ENCODE measurements around the gene CKAP5. TPM values are rescaled to one million over a fixed set of nuclear protein-coding genes. Genes with fewer than 3 reads are reported as not detected.

CKAP5 gene
- total and polyA plus RNA-seq, 2 donors = 11.2 to 46.9 TPM

GRCh38 chr11:46766656-46767055, 79.4 kb downstream of the CKAP5 start:
- Histone ChIP-seq H3K9me3 (ENCODE audit: control insufficient read depth in 2 of 2, insufficient read depth in 1 of 2, low read length in 1 of 2) (no peaks in the 10 kb centered on the region), H3K36me3 (ENCODE audit: control insufficient read depth in 2 of 2, insufficient read depth in 2 of 2, low read length in 1 of 2) (peaks cover 45 to 83% of the 10 kb centered on the region in 2 donors), H3K4me3 (ENCODE audit: low read length in 2 of 2) (no peak overlapping the region), H3K4me1 (ENCODE audit: control insufficient read depth in 2 of 2, insufficient read depth in 2 of 2, low read length in 2 of 2) (no peaks in the 10 kb centered on the region), H3K27me3 (ENCODE audit: control insufficient read depth in 2 of 2, insufficient read depth in 1 of 2, low read length in 1 of 2) (no peaks in the 10 kb centered on the region), H3K27ac (ENCODE audit: low read depth in 1 of 2, low read length in 1 of 2) (no peak overlapping the region)
- no peak for DNase-seq (ENCODE audit: low read depth in 6 of 9, low spot score in 9 of 9)
- over 99% methylated on average over 2 of the region's 2 CpGs for WGBS

DNA sequence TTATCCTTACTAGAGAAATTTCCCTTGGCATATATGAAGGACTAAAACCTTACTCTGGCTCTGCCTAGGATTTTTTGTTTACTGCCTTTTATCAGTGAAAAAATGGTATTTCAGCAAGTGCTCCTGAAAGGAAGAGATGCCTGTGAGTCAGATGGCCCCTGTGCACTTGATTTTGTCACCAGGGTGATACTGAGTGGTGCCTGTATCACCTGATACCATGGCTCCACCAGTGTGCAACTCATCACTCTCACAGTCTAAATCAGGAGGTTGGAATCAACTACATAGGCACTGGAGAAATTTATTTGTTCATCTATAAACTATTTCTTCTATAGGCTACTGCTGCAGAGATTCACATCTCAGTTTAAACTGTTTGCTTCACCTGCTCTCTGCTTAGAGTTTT, 83.8 kb downstream of the CKAP5 start:
- H3K4me1 ChIP-seq (ENCODE audit: control insufficient read depth in 2 of 2, insufficient read depth in 2 of 2, low read length in 2 of 2) = no peaks in the 10 kb centered on the region
- H3K27ac ChIP-seq (ENCODE audit: low read depth in 1 of 2, low read length in 1 of 2) = no peak overlapping the region
- H3K9me3 ChIP-seq (ENCODE audit: control insufficient read depth in 2 of 2, insufficient read depth in 1 of 2, low read length in 1 of 2) = no peaks in the 10 kb centered on the region
- H3K27me3 ChIP-seq (ENCODE audit: control insufficient read depth in 2 of 2, insufficient read depth in 1 of 2, low read length in 1 of 2) = no peaks in the 10 kb centered on the region
- H3K36me3 ChIP-seq (ENCODE audit: control insufficient read depth in 2 of 2, insufficient read depth in 2 of 2, low read length in 1 of 2) = peaks cover 61 to 84% of the 10 kb centered on the region in 2 donors
- DNase-seq (ENCODE audit: low read depth in 6 of 9, low spot score in 9 of 9) = no peak
- no peak overlapping the region for H3K4me3 ChIP-seq (ENCODE audit: low read length in 2 of 2)

- peaks cover 60 to 84% of the 10 kb centered on the region in 2 donors for H3K36me3 ChIP-seq (ENCODE audit: control insufficient read depth in 2 of 2, insufficient read depth in 2 of 2, low read length in 1 of 2)
- 95% methylated on average over 4 of the region's 4 CpGs for WGBS
- H3K4me3 ChIP-seq (ENCODE audit: low read length in 2 of 2) = no peak overlapping the region
These were observed 84.3 kb downstream of the CKAP5 start for GRCh38 chr11:46761807-46762206.

DNA sequence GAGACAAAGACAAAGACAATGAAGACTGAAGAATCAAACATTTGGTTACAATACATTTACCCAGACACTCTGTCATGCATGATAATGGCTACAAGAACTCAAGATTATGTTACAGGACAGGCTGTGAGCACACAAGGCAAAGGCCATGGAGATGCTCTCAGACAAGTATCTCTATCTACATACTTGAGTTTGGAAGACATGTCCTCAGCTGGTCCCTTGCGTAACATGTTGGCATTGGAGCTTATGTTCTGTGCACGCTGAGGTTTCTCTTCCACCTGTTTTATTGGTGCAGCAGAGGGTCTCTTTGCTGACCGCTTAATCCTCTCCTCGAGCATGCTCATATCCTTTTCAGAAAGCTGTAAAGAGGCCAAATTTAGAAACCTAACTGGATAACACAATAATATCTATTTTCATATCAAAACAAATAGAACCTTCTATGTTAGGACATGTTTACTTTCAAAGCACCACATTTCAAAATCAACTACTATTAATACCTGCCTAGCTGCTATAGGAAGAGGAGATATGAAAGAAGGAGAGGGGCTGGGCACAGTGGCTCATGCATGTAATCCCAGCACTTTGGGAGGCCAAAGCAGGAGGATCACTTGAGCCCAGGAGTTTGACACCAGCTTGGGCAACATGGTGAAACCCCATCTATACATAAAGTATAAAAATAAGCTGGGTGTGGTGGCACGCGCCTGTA, 85.5 kb downstream of the CKAP5 start:
- H3K4me1 ChIP-seq (ENCODE audit: control insufficient read depth in 2 of 2, insufficient read depth in 2 of 2, low read length in 2 of 2) = no peaks in the 10 kb centered on the region

More at GRCh38 chr11:46761807-46762206, 84.3 kb downstream of the CKAP5 start:
- Histone ChIP-seq H3K27me3 (ENCODE audit: control insufficient read depth in 2 of 2, insufficient read depth in 1 of 2, low read length in 1 of 2) (no peaks in the 10 kb centered on the region), H3K9me3 (ENCODE audit: control insufficient read depth in 2 of 2, insufficient read depth in 1 of 2, low read length in 1 of 2) (no peaks in the 10 kb centered on the region), H3K27ac (ENCODE audit: low read depth in 1 of 2, low read length in 1 of 2) (no peak overlapping the region), H3K4me1 (ENCODE audit: control insufficient read depth in 2 of 2, insufficient read depth in 2 of 2, low read length in 2 of 2) (no peaks in the 10 kb centered on the region)
- DNase-seq (ENCODE audit: low read depth in 6 of 9, low spot score in 9 of 9) = no peak

DNA sequence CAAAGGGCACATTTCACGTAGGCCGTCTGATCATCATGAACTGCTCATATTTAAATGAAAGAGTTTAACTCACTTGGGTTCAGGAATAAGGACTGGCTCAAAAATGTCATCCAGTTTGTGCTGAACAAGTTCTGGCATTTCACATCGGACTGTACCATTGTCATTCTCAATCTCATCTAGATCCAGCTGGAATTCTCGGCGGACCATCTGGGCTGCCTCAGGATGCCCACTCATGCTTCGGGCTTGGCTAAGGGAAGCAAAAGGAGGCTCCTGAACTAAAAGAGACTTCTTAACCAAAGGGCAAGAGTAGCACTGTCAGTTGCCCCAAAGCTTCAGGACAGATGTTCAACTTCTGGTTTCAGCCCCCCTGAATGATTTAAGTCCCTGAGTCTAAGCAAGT, 86.9 kb downstream of the CKAP5 start:
- H3K27ac ChIP-seq (ENCODE audit: low read depth in 1 of 2, low read length in 1 of 2) = no peak overlapping the region
- DNase-seq (ENCODE audit: low read depth in 6 of 9, low spot score in 9 of 9) = no peak
- WGBS = 97% methylated on average over 6 of the region's 6 CpGs
- no peaks in the 10 kb centered on the region for H3K27me3 ChIP-seq (ENCODE audit: control insufficient read depth in 2 of 2, insufficient read depth in 1 of 2, low read length in 1 of 2)
- no peak overlapping the region for H3K4me3 ChIP-seq (ENCODE audit: low read length in 2 of 2)
- no peaks in the 10 kb centered on the region for H3K4me1 ChIP-seq (ENCODE audit: control insufficient read depth in 2 of 2, insufficient read depth in 2 of 2, low read length in 2 of 2)
- H3K9me3 ChIP-seq (ENCODE audit: control insufficient read depth in 2 of 2, insufficient read depth in 1 of 2, low read length in 1 of 2) = no peaks in the 10 kb centered on the region
- H3K36me3 ChIP-seq (ENCODE audit: control insufficient read depth in 2 of 2, insufficient read depth in 2 of 2, low read length in 1 of 2) = peaks cover 70 to 90% of the 10 kb centered on the region in 2 donors

More for the DNA sequence above, 85.5 kb downstream of the CKAP5 start:
- no peaks in the 10 kb centered on the region for H3K9me3 ChIP-seq (ENCODE audit: control insufficient read depth in 2 of 2, insufficient read depth in 1 of 2, low read length in 1 of 2)
- H3K4me3 ChIP-seq (ENCODE audit: low read length in 2 of 2) = no peak overlapping the region
- WGBS = 97% methylated on average over 6 of the region's 6 CpGs
- no peak for DNase-seq (ENCODE audit: low read depth in 6 of 9, low spot score in 9 of 9)
- peaks cover 61 to 84% of the 10 kb centered on the region in 2 donors for H3K36me3 ChIP-seq (ENCODE audit: control insufficient read depth in 2 of 2, insufficient read depth in 2 of 2, low read length in 1 of 2)
- no peaks in the 10 kb centered on the region for H3K27me3 ChIP-seq (ENCODE audit: control insufficient read depth in 2 of 2, insufficient read depth in 1 of 2, low read length in 1 of 2)
- H3K27ac ChIP-seq (ENCODE audit: low read depth in 1 of 2, low read length in 1 of 2) = no peak overlapping the region

- Histone ChIP-seq H3K27me3 (ENCODE audit: control insufficient read depth in 2 of 2, insufficient read depth in 1 of 2, low read length in 1 of 2) (no peaks in the 10 kb centered on the region), H3K4me1 (ENCODE audit: control insufficient read depth in 2 of 2, insufficient read depth in 2 of 2, low read length in 2 of 2) (no peaks in the 10 kb centered on the region), H3K27ac (ENCODE audit: low read depth in 1 of 2, low read length in 1 of 2) (no peak overlapping the region), H3K36me3 (ENCODE audit: control insufficient read depth in 2 of 2, insufficient read depth in 2 of 2, low read length in 1 of 2) (peaks cover 61 to 82% of the 10 kb centered on the region in 2 donors), H3K4me3 (ENCODE audit: low read length in 2 of 2) (no peak overlapping the region), H3K9me3 (ENCODE audit: control insufficient read depth in 2 of 2, insufficient read depth in 1 of 2, low read length in 1 of 2) (no peaks in the 10 kb centered on the region)
- DNase-seq (ENCODE audit: low read depth in 6 of 9, low spot score in 9 of 9) = no peak
These were observed 90.1 kb downstream of the CKAP5 start for GRCh38 chr11:46755962-46756361.

- no peak for DNase-seq (ENCODE audit: low read depth in 6 of 9, low spot score in 9 of 9)
- H3K36me3 ChIP-seq (ENCODE audit: control insufficient read depth in 2 of 2, insufficient read depth in 2 of 2, low read length in 1 of 2) = peaks cover 73 to 86% of the 10 kb centered on the region in 2 donors
- H3K4me3 ChIP-seq (ENCODE audit: low read length in 2 of 2) = no peak overlapping the region
- H3K27ac ChIP-seq (ENCODE audit: low read depth in 1 of 2, low read length in 1 of 2) = no peak overlapping the region
- H3K9me3 ChIP-seq (ENCODE audit: control insufficient read depth in 2 of 2, insufficient read depth in 1 of 2, low read length in 1 of 2) = no peaks in the 10 kb centered on the region
- no peaks in the 10 kb centered on the region for H3K4me1 ChIP-seq (ENCODE audit: control insufficient read depth in 2 of 2, insufficient read depth in 2 of 2, low read length in 2 of 2)
- WGBS = 98% methylated on average over 6 of the region's 6 CpGs
- H3K27me3 ChIP-seq (ENCODE audit: control insufficient read depth in 2 of 2, insufficient read depth in 1 of 2, low read length in 1 of 2) = no peaks in the 10 kb centered on the region
These were observed 98.9 kb downstream of the CKAP5 start for GRCh38 chr11:46747150-46747549.

- Histone ChIP-seq H3K36me3 (ENCODE audit: control insufficient read depth in 2 of 2, insufficient read depth in 2 of 2, low read length in 1 of 2) (peaks cover 83 to 88% of the 10 kb centered on the region in 2 donors), H3K4me3 (ENCODE audit: low read length in 2 of 2) (no peak overlapping the region), H3K9me3 (ENCODE audit: control insufficient read depth in 2 of 2, insufficient read depth in 1 of 2, low read length in 1 of 2) (no peaks in the 10 kb centered on the region), H3K4me1 (ENCODE audit: control insufficient read depth in 2 of 2, insufficient read depth in 2 of 2, low read length in 2 of 2) (no peaks in the 10 kb centered on the region), H3K27me3 (ENCODE audit: control insufficient read depth in 2 of 2, insufficient read depth in 1 of 2, low read length in 1 of 2) (no peaks in the 10 kb centered on the region), H3K27ac (ENCODE audit: low read depth in 1 of 2, low read length in 1 of 2) (no peak overlapping the region)
- WGBS = 96% methylated on average over 3 of the region's 3 CpGs
- no peak for DNase-seq (ENCODE audit: low read depth in 6 of 9, low spot score in 9 of 9)
These were observed 100.1 kb downstream of the CKAP5 start for GRCh38 chr11:46745995-46746394.

- peaks cover 77 to 84% of the 10 kb centered on the region in 2 donors for H3K36me3 ChIP-seq (ENCODE audit: control insufficient read depth in 2 of 2, insufficient read depth in 2 of 2, low read length in 1 of 2)
- H3K27ac ChIP-seq (ENCODE audit: low read depth in 1 of 2, low read length in 1 of 2) = no peak overlapping the region
- no peaks in the 10 kb centered on the region for H3K27me3 ChIP-seq (ENCODE audit: control insufficient read depth in 2 of 2, insufficient read depth in 1 of 2, low read length in 1 of 2)
- no peaks in the 10 kb centered on the region for H3K4me1 ChIP-seq (ENCODE audit: control insufficient read depth in 2 of 2, insufficient read depth in 2 of 2, low read length in 2 of 2)
- no peaks in the 10 kb centered on the region for H3K9me3 ChIP-seq (ENCODE audit: control insufficient read depth in 2 of 2, insufficient read depth in 1 of 2, low read length in 1 of 2)
- no peak for DNase-seq (ENCODE audit: low read depth in 6 of 9, low spot score in 9 of 9)
- H3K4me3 ChIP-seq (ENCODE audit: low read length in 2 of 2) = no peak overlapping the region
- 96% methylated on average over 1 of the region's 1 CpG for WGBS
These were observed 100.8 kb downstream of the CKAP5 start for GRCh38 chr11:46745328-46745727.
